Measurements from ENCODE around the gene IL32.
"Not testable (repeated sequence)": the region's sequence is repeated elsewhere in the genome, so short reads cannot be mapped to it uniquely, and the experiment has no call there.

IL32 gene

GRCh38 chr16:3070608-3071111 lies 5.2 kb downstream of the IL32 start:
- no peak for DNase-seq (ENCODE audit: low read depth)

GRCh38 chr16:3071655-3072054 lies 6.2 kb downstream of the IL32 start:
- no peak for DNase-seq (ENCODE audit: low read depth)

- DNase-seq (ENCODE audit: low read depth), result not testable (repeated sequence)
Measured at GRCh38 chr16:3072148-3072547, 6.7 kb downstream of the IL32 start.

GRCh38 chr16:3072576-3073263 lies 7.3 kb downstream of the IL32 start:
- not testable (repeated sequence) for DNase-seq (ENCODE audit: low read depth)

GRCh38 chr16:3073448-3073847 lies 8.0 kb downstream of the IL32 start:
- DNase-seq (ENCODE audit: low read depth), result no peak

- DNase-seq (ENCODE audit: low read depth), result no peak
Measured at GRCh38 chr16:3074860-3075522, 9.6 kb downstream of the IL32 start.

- no peak for DNase-seq (ENCODE audit: low read depth)
Measured at GRCh38 chr16:3075523-3075915, 10.1 kb downstream of the IL32 start.

- DNase-seq (ENCODE audit: low read depth), result not testable (repeated sequence)
Measured at GRCh38 chr16:3075946-3076345, 10.5 kb downstream of the IL32 start.

GRCh38 chr16:3076577-3076976 lies 11.1 kb downstream of the IL32 start:
- no peak for DNase-seq (ENCODE audit: low read depth)

GRCh38 chr16:3080024-3080423 lies 14.6 kb downstream of the IL32 start:
- DNase-seq (ENCODE audit: low read depth), result no peak

GRCh38 chr16:3081957-3082356 lies 16.5 kb downstream of the IL32 start:
- not testable (repeated sequence) for DNase-seq (ENCODE audit: low read depth)

GRCh38 chr16:3083408-3083807 lies 18.0 kb downstream of the IL32 start:
- DNase-seq (ENCODE audit: low read depth), result not testable (repeated sequence)

- DNase-seq (ENCODE audit: low read depth), result no peak
Measured at GRCh38 chr16:3084491-3084890, 19.1 kb downstream of the IL32 start.

- no peak for DNase-seq (ENCODE audit: low read depth)
Measured at GRCh38 chr16:3084969-3085670, 19.7 kb downstream of the IL32 start.

GRCh38 chr16:3085868-3086595 lies 20.6 kb downstream of the IL32 start:
- DNase-seq (ENCODE audit: low read depth), result no peak

GRCh38 chr16:3086596-3087242 lies 21.3 kb downstream of the IL32 start:
- no peak for DNase-seq (ENCODE audit: low read depth)

GRCh38 chr16:3087243-3088235 lies 22.1 kb downstream of the IL32 start:
- DNase-seq (ENCODE audit: low read depth), result no peak

GRCh38 chr16:3088450-3088849 lies 23.0 kb downstream of the IL32 start:
- no peak for DNase-seq (ENCODE audit: low read depth)

GRCh38 chr16:3088925-3089716 lies 23.7 kb downstream of the IL32 start:
- no peak for DNase-seq (ENCODE audit: low read depth)

Measured in fibroblast of the conjunctiva (primary cell).